HEK293 (cell line): ENCODE results near the gene LIPE.

Source experiments
- CTCF ChIA-PET: fragments of 350-600 bp; formaldehyde crosslinking; extraction: SDS; loops from one replicate; lab custom pipeline; 2021; ENCODE audit warnings: antibody characterized with exemption; lab: Yijun Ruan, JAX
- POLR2A ChIA-PET: fragments of 300-600 bp; formaldehyde crosslinking; extraction: SDS; loops from one replicate; lab custom pipeline; 2020; ENCODE audit warnings: antibody characterized with exemption, inconsistent platforms; lab: Yijun Ruan, JAX
- H3K27ac ChIP-seq: fragments of 200-500 bp; sonication (Bioruptor generic); 2 replicates; pipeline ENCODE4 v1.5.1; 2014; ENCODE audit warnings: low read depth, low read length, control low read depth, inconsistent platforms; ENCODE audit errors: extremely low read depth
- H3K36me3 ChIP-seq, 2 experiments: fragments of 200-500 bp in 1 of 2; sonication (Bioruptor generic) in 1 of 2; 1 replicate in 1 of 2; 2 replicates in 1 of 2; pipeline ENCODE4 v1.5.1; 2014 to 2017; ENCODE audit warnings: inconsistent platforms in 2 of 2, low read length in 2 of 2; ENCODE audit not compliant: control insufficient read depth in 2 of 2, insufficient read depth in 1 of 2
- H3K4me1 ChIP-seq: fragments of 200-500 bp; sonication (Bioruptor generic); 2 replicates; pipeline ENCODE4 v1.5.1; 2014; ENCODE audit warnings: mild to moderate bottlenecking, low read length, inconsistent platforms; ENCODE audit not compliant: control insufficient read depth, insufficient read depth
- H3K4me3 ChIP-seq: 2 replicates; pipeline ENCODE4 v1.5.1; 2011; ENCODE audit warnings: low read depth, mild to moderate bottlenecking, control low read depth, low read length, moderate library complexity
- H3K9me3 ChIP-seq: fragments of 200-500 bp; sonication (Bioruptor generic); 2 replicates; pipeline ENCODE4 v1.5.1; 2014; ENCODE audit warnings: low read depth, low read length, inconsistent platforms; ENCODE audit not compliant: control insufficient read depth, insufficient read depth
- EGR2 ChIP-seq: fragments of 450-650 bp; formaldehyde crosslinking; IDR thresholded peaks from 2 replicates; pipeline ENCODE4 v1.5.1; 2016; ENCODE audit warnings: low read depth, missing biosample characterization, missing genetic modification characterization
- GLIS1 ChIP-seq: fragments of 450-650 bp; formaldehyde crosslinking; IDR thresholded peaks from 2 replicates; pipeline ENCODE4 v1.5.1; 2016; ENCODE audit warnings: missing biosample characterization, missing genetic modification characterization
- KLF1 ChIP-seq: fragments of 450-650 bp; formaldehyde crosslinking; IDR thresholded peaks from 2 replicates; pipeline ENCODE4 v1.5.1; 2016; ENCODE audit warnings: missing biosample characterization, missing genetic modification characterization
- KLF7 ChIP-seq: fragments of 450-650 bp; formaldehyde crosslinking; IDR thresholded peaks from 2 replicates; pipeline ENCODE4 v1.5.1; 2016; ENCODE audit warnings: missing biosample characterization, missing genetic modification characterization, borderline replicate concordance
- KLF9 ChIP-seq: fragments of 450-650 bp; formaldehyde crosslinking; IDR thresholded peaks from 2 replicates; pipeline ENCODE4 v1.5.1; 2016; ENCODE audit warnings: missing biosample characterization, missing genetic modification characterization, low read depth
- MEIS1 ChIP-seq: sonication (generic); formaldehyde crosslinking; IDR thresholded peaks from 2 replicates; pipeline ENCODE4 v1.8.1; 2022; ENCODE audit warnings: missing genetic modification reagents, mild to moderate bottlenecking, borderline replicate concordance
- OSR2 ChIP-seq: fragments of 450-650 bp; formaldehyde crosslinking; IDR thresholded peaks from 2 replicates; pipeline ENCODE4 v1.5.1; 2016; ENCODE audit warnings: missing biosample characterization, missing genetic modification characterization
- SCRT2 ChIP-seq: fragments of 450-650 bp; formaldehyde crosslinking; IDR thresholded peaks from 2 replicates; pipeline ENCODE4 v1.5.1; 2016; ENCODE audit warnings: missing biosample characterization, missing genetic modification characterization
- ZBTB17 ChIP-seq: fragments of 450-650 bp; formaldehyde crosslinking; IDR thresholded peaks from 2 replicates; pipeline ENCODE4 v1.5.1; 2016; ENCODE audit warnings: missing biosample characterization, missing genetic modification characterization
- ZBTB48 ChIP-seq: fragments of 450-650 bp; formaldehyde crosslinking; IDR thresholded peaks from 2 replicates; pipeline ENCODE4 v1.5.1; 2016; ENCODE audit warnings: missing biosample characterization, missing genetic modification characterization
- ZBTB8A ChIP-seq: fragments of 450-650 bp; formaldehyde crosslinking; IDR thresholded peaks from 2 replicates; pipeline ENCODE4 v1.5.1; 2016; ENCODE audit warnings: missing biosample characterization, missing genetic modification characterization
- ZFHX2 ChIP-seq: fragments of 450-650 bp; formaldehyde crosslinking; conservative IDR thresholded peaks from 2 replicates; pipeline ENCODE4 v1.5.1; 2016; ENCODE audit warnings: missing biosample characterization, missing genetic modification characterization
- ZIC2 ChIP-seq: fragments of 450-650 bp; formaldehyde crosslinking; IDR thresholded peaks from 2 replicates; pipeline ENCODE4 v1.5.1; 2016; ENCODE audit warnings: missing biosample characterization, missing genetic modification characterization
- ZNF121 ChIP-seq: fragments of 450-650 bp; formaldehyde crosslinking; IDR thresholded peaks from 2 replicates; pipeline ENCODE4 v1.5.1; 2016; ENCODE audit warnings: missing biosample characterization, missing genetic modification characterization
- ZNF157 ChIP-seq: fragments of 450-650 bp; formaldehyde crosslinking; IDR thresholded peaks from 2 replicates; pipeline ENCODE4 v1.5.1; 2016; ENCODE audit warnings: missing biosample characterization, missing genetic modification characterization
- ZNF169 ChIP-seq: fragments of 450-650 bp; formaldehyde crosslinking; IDR thresholded peaks from 2 replicates; pipeline ENCODE4 v1.5.1; 2016; ENCODE audit warnings: missing biosample characterization, missing genetic modification characterization
- ZNF174 ChIP-seq: fragments of 450-650 bp; formaldehyde crosslinking; IDR thresholded peaks from 2 replicates; pipeline ENCODE4 v1.5.0; 2017; ENCODE audit warnings: missing biosample characterization, mild to moderate bottlenecking, missing genetic modification characterization
- ZNF2 ChIP-seq: fragments of 450-650 bp; formaldehyde crosslinking; IDR thresholded peaks from 2 replicates; pipeline ENCODE4 v1.5.1; 2016; ENCODE audit warnings: missing biosample characterization, missing genetic modification characterization
- ZNF221 ChIP-seq: fragments of 450-650 bp; formaldehyde crosslinking; IDR thresholded peaks from 2 replicates; pipeline ENCODE4 v1.5.1; 2017; ENCODE audit warnings: missing biosample characterization, missing genetic modification characterization, borderline replicate concordance
- ZNF302 ChIP-seq: fragments of 450-650 bp; formaldehyde crosslinking; IDR thresholded peaks from 2 replicates; pipeline ENCODE4 v1.5.1; 2016; ENCODE audit warnings: missing biosample characterization, missing genetic modification characterization, low read depth
- ZNF335 ChIP-seq: fragments of 450-650 bp; formaldehyde crosslinking; conservative IDR thresholded peaks from 2 replicates; pipeline ENCODE4 v1.5.1; 2016; ENCODE audit warnings: missing biosample characterization, missing genetic modification characterization
- ZNF837 ChIP-seq: fragments of 450-650 bp; formaldehyde crosslinking; IDR thresholded peaks from 2 replicates; pipeline ENCODE4 v1.5.1; 2016; ENCODE audit warnings: missing biosample characterization, missing genetic modification characterization
- ZSCAN23 ChIP-seq: fragments of 450-650 bp; formaldehyde crosslinking; IDR thresholded peaks from 2 replicates; pipeline ENCODE4 v1.5.1; 2016; ENCODE audit warnings: missing biosample characterization, missing genetic modification characterization
- ZXDB ChIP-seq: fragments of 450-650 bp; formaldehyde crosslinking; IDR thresholded peaks from 2 replicates; pipeline ENCODE4 v1.5.1; 2016; ENCODE audit warnings: missing biosample characterization, missing genetic modification characterization
- TF ChIP-seq, protein P1 (sequence below): fragments of 450-650 bp; formaldehyde crosslinking; IDR thresholded peaks from 2 replicates; pipeline ENCODE4 v1.5.1; 2016; ENCODE audit warnings: missing biosample characterization, missing genetic modification characterization
- TF ChIP-seq, protein P2 (sequence below): fragments of 450-650 bp; formaldehyde crosslinking; IDR thresholded peaks from 2 replicates; pipeline ENCODE4 v1.5.1; 2016; ENCODE audit warnings: missing biosample characterization, missing genetic modification characterization
- TF ChIP-seq, protein P3 (sequence below): fragments of 450-650 bp; formaldehyde crosslinking; IDR thresholded peaks from 2 replicates; pipeline ENCODE4 v1.5.1; 2016; ENCODE audit warnings: missing biosample characterization, missing genetic modification characterization

The LIPE gene

DNA sequence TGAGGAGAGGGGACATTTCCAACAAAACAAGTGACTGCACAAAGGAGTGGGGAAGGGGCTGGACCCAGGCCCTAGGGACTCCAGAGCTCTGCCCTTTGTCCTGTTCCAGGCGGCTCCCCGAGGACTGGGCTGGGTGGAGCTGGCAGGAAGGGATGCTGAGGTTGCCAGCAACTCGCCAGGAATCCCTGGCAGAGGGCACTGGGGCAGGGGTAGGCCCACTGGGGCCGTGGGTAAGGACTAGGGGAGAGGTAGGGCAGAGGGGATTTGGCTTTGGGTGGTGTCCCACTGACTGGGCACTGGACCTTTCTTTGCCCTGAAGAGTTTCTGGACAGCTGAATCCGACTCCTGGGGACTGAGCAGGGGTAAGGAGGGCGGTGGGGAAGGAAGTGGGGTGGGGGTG is 7.9 kb downstream of the LIPE start:
- CTCF ChIA-PET: interaction anchor here (1.3 to 11.4 kb wide), 5 partner anchors 16 to 31 kb away, joined by 4 to 98 read pairs (median 7); partner anchors contain the start of gene CXCL17
- H3K27ac ChIP-seq: no peak overlapping the region
- POLR2A ChIA-PET: interaction anchor here (1.1 kb wide), 1 partner anchor 9 kb away, joined by 4 read pairs; no protein-coding TSS in a partner anchor
- peaks cover 3% of the 10 kb centered on the region; the same call in 1 of the 2 replicates for H3K4me1 ChIP-seq
- H3K4me3 ChIP-seq: no peak overlapping the region
- H3K9me3 ChIP-seq: no peaks in the 10 kb centered on the region
- H3K36me3 ChIP-seq: no peaks in the 10 kb centered on the region; a peak in 1 of 3 replicates
- TF ChIP-seq ZNF174: no peak
- TF ChIP-seq ZNF2 (tag by site-specific recombination): no peak
- no peak for TF ChIP-seq ZBTB48 (tag by site-specific recombination)
- no peak for TF ChIP-seq MEIS1
- TF ChIP-seq, protein P1, sequence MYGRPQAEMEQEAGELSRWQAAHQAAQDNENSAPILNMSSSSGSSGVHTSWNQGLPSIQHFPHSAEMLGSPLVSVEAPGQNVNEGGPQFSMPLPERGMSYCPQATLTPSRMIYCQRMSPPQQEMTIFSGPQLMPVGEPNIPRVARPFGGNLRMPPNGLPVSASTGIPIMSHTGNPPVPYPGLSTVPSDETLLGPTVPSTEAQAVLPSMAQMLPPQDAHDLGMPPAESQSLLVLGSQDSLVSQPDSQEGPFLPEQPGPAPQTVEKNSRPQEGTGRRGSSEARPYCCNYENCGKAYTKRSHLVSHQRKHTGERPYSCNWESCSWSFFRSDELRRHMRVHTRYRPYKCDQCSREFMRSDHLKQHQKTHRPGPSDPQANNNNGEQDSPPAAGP (tag by site-specific recombination): no peak
- no peak for TF ChIP-seq ZNF157 (tag by site-specific recombination)
- TF ChIP-seq ZNF837: no peak
- no peak for TF ChIP-seq KLF9
- TF ChIP-seq KLF7 (tag by site-specific recombination): no peak
- TF ChIP-seq ZNF121 (tag by site-specific recombination): no peak

DNA sequence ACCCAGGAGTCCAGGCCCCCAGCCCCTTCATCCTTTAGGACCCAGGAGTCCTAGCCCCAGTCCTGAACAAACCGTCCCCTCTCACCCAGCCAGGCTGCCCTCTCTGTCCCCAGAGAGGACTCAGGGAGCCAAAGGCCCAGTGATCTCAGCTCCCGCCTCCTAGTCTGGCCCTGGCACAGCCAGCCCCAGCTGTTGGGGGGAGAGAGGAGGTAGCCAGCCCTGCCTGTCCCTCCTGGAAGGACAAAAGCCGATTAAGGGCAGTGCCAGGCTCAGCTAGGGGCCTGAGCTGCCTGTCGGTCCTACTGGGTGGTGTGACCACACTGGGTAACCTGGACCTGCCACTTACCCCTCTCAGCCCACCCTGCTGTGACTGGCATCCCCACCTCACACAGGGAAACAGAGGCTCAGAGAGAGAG is 14.5 kb downstream of the LIPE start:
- H3K9me3 ChIP-seq: no peaks in the 10 kb centered on the region
- H3K4me1 ChIP-seq: peaks cover 8% of the 10 kb centered on the region
- TF ChIP-seq SCRT2 (tag by site-specific recombination) (peak; percentile 2; the same call in 1 of the 2 replicates), GLIS1 (tag by site-specific recombination) (0 out of 2 replicates have a peak, but pooled peaks have one; percentile 20), ZXDB (tag by site-specific recombination) (no peak)
- ChIA-PET POLR2A (interaction anchor here (1.2 to 2.9 kb wide), 4 partner anchors 9 to 16 kb away, joined by 4 to 16 read pairs (median 6); no protein-coding TSS in a partner anchor), CTCF (interaction anchor here (0.6 to 3.3 kb wide), 8 partner anchors 8 to 331 kb away, joined by 3 to 16 read pairs (median 4); no protein-coding TSS in a partner anchor)
- no peak overlapping the region for H3K27ac ChIP-seq
- H3K36me3 ChIP-seq: no peaks in the 10 kb centered on the region; a peak in 1 of 3 replicates
- H3K4me3 ChIP-seq: no peak overlapping the region

DNA sequence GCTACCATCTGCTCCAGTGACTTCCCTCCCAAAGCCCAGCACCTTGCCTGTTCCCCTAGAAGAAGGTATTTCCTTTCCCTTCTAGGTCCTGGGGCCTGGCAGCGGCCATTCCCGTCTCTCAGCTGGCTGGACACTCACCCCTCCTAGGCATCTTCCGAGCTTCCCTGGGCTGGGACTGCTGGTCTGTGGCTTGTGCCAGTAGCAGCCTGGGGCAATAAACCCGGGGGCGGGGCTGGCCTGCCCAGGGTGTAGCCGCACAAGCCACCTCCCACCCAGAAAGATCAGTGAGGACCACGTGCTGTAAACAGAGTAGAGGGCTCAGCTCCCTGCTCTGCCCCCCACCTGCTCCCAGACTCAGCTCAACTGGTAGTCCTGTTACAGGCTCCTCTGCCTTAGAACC is 15.0 kb downstream of the LIPE start:
- H3K9me3 ChIP-seq: no peaks in the 10 kb centered on the region
- peak; percentile 73 for TF ChIP-seq ZFHX2
- no peak for TF ChIP-seq ZNF169 (tag by site-specific recombination)
- TF ChIP-seq, protein P2, sequence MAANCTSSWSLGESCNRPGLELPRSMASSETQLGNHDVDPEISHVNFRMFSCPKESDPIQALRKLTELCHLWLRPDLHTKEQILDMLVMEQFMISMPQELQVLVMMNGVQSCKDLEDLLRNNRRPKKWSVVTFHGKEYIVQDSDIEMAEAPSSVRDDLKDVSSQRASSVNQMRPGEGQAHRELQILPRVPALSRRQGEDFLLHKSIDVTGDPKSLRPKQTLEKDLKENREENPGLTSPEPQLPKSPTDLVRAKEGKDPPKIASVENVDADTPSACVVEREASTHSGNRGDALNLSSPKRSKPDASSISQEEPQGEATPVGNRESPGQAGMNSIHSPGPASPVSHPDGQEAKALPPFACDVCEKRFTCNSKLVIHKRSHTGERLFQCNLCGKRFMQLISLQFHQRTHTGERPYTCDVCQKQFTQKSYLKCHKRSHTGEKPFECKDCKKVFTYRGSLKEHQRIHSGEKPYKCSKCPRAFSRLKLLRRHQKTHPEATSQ (tag by site-specific recombination): no peak
- TF ChIP-seq ZNF335 (tag by site-specific recombination): 0 out of 2 replicates have a peak, but pooled peaks have one; percentile 12
- no peak for TF ChIP-seq ZNF221
- TF ChIP-seq EGR2 (tag by site-specific recombination): peak; percentile 46; the same call in 1 of the 2 replicates
- TF ChIP-seq KLF9: peak; percentile 41; the same call in 1 of the 2 replicates
- no peak for TF ChIP-seq ZNF302 (tag by site-specific recombination)
- TF ChIP-seq KLF1 (tag by site-specific recombination): peak; percentile 94
- 0 out of 2 replicates have a peak, but pooled peaks have one; percentile 39 for TF ChIP-seq OSR2
- peak; percentile 55 for TF ChIP-seq ZIC2 (tag by site-specific recombination)
- TF ChIP-seq ZSCAN23 (tag by site-specific recombination): no peak
- no peak for TF ChIP-seq ZBTB8A (tag by site-specific recombination)
- TF ChIP-seq SCRT2 (tag by site-specific recombination): peak; percentile 32; the same call in 1 of the 2 replicates
- peak; percentile 29; the same call in 1 of the 2 replicates for TF ChIP-seq ZBTB17 (tag by site-specific recombination)
- peak; percentile 49; the same call in 1 of the 2 replicates for TF ChIP-seq GLIS1 (tag by site-specific recombination)
- TF ChIP-seq, protein P3, sequence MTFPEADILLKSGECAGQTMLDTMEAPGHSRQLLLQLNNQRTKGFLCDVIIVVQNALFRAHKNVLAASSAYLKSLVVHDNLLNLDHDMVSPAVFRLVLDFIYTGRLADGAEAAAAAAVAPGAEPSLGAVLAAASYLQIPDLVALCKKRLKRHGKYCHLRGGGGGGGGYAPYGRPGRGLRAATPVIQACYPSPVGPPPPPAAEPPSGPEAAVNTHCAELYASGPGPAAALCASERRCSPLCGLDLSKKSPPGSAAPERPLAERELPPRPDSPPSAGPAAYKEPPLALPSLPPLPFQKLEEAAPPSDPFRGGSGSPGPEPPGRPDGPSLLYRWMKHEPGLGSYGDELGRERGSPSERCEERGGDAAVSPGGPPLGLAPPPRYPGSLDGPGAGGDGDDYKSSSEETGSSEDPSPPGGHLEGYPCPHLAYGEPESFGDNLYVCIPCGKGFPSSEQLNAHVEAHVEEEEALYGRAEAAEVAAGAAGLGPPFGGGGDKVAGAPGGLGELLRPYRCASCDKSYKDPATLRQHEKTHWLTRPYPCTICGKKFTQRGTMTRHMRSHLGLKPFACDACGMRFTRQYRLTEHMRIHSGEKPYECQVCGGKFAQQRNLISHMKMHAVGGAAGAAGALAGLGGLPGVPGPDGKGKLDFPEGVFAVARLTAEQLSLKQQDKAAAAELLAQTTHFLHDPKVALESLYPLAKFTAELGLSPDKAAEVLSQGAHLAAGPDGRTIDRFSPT (tag by site-specific recombination): no peak
- H3K27ac ChIP-seq: peak overlapping the region; percentile 11; the same call in 1 of the 2 replicates
- ChIA-PET POLR2A (interaction anchor here (1.2 to 2.9 kb wide), 4 partner anchors 9 to 16 kb away, joined by 4 to 16 read pairs (median 6); no protein-coding TSS in a partner anchor), CTCF (interaction anchor here (0.6 to 3.3 kb wide), 10 partner anchors 9 to 330 kb away, joined by 3 to 16 read pairs (median 4); no protein-coding TSS in a partner anchor)
- H3K4me1 ChIP-seq: peaks cover 8% of the 10 kb centered on the region
- no peak overlapping the region for H3K4me3 ChIP-seq
- H3K36me3 ChIP-seq: no peaks in the 10 kb centered on the region; a peak in 1 of 3 replicates
